ENCODE results near the gene GMEB2.

DNA sequence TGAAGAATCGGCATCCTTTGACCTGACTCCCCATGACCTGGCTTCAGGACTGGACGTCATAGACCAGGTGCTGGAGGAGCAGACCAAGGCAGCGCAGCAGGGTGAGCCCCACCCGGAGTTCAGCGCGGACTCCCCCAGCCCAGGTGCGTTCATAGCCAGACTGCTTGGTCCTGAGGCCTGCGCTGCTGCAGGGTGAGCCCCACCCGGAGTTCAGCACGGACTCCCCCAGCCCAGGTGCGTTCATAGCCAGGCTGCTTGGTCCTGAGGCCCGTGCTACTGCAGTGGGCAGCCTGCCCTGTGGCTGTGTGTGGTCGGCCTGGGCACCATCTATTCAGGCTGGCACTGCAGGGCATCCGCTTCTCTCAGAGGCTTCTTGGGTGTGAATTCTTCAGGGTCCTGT lies 47.0 kb upstream of the GMEB2 start:
- TF ChIP-seq, protein P1, sequence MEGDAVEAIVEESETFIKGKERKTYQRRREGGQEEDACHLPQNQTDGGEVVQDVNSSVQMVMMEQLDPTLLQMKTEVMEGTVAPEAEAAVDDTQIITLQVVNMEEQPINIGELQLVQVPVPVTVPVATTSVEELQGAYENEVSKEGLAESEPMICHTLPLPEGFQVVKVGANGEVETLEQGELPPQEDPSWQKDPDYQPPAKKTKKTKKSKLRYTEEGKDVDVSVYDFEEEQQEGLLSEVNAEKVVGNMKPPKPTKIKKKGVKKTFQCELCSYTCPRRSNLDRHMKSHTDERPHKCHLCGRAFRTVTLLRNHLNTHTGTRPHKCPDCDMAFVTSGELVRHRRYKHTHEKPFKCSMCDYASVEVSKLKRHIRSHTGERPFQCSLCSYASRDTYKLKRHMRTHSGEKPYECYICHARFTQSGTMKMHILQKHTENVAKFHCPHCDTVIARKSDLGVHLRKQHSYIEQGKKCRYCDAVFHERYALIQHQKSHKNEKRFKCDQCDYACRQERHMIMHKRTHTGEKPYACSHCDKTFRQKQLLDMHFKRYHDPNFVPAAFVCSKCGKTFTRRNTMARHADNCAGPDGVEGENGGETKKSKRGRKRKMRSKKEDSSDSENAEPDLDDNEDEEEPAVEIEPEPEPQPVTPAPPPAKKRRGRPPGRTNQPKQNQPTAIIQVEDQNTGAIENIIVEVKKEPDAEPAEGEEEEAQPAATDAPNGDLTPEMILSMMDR (conservative IDR thresholded peaks at IDR 0.05 in 1 of 2, IDR thresholded peaks at IDR 0.05 in 1 of 2; ENCODE audit: low read depth in 1 of 2, low read length in 2 of 2): no peak
- no peak for TF ChIP-seq EZH2 (IDR thresholded peaks at IDR 0.05; ENCODE audit: low read length, missing control alignments)
